ENCODE results near the gene KRT82. TPM values are rescaled to one million over a fixed set of nuclear protein-coding genes. Genes with fewer than 3 reads are reported as not detected.

Gene KRT82
- total RNA-seq, 2 donors from 2014 or later: not detected

GRCh38 chr12:52394836-52395405 is 11.2 kb downstream of the KRT82 start:
- Histone ChIP-seq H3K4me3 (ENCODE audit: low read length) (no peak overlapping the region), H3K36me3 (ENCODE audit: control insufficient read depth, insufficient read depth, low read length) (no peaks in the 10 kb centered on the region), H3K4me1 (ENCODE audit: control insufficient read depth, insufficient read depth, low read length) (no peaks in the 10 kb centered on the region), H3K9ac (ENCODE audit: extremely low read depth, low read length, poor library complexity, severe bottlenecking) (no peak overlapping the region), H3K27ac (ENCODE audit: low read depth, low read length) (no peak overlapping the region), H3K9me3 (ENCODE audit: control insufficient read depth, low read length) (no peaks in the 10 kb centered on the region), H3K27me3 (ENCODE audit: control insufficient read depth, insufficient read depth, low read length, poor library complexity, severe bottlenecking) (no peaks in the 10 kb centered on the region)
- Mint-ChIP-seq H3K4me3 (no peak overlapping the region), H3K27ac (no peak overlapping the region), H3K36me3 (ENCODE audit: low read depth) (no peaks in the 10 kb centered on the region), H3K27me3 (ENCODE audit: insufficient read depth) (peaks cover 2% of the 10 kb centered on the region), H3K9me3 (no peaks in the 10 kb centered on the region), H3K4me1 (peaks cover 4% of the 10 kb centered on the region)
- no peak for DNase-seq
- TF ChIP-seq CTCF (conservative IDR thresholded peaks at IDR 0.05): no peak
- whole genome bisulfite sequencing, 2 experiments (ENCODE audit: insufficient coverage in 1 of 2, insufficient read length in 1 of 2): 80 to 93% methylated on average over 5 to 13 of the region's 13 CpGs

- no peak overlapping the region for H3K4me3 ChIP-seq (ENCODE audit: low read length)
- H3K27ac ChIP-seq (ENCODE audit: low read depth, low read length): no peak overlapping the region
- H3K36me3 Mint-ChIP-seq (ENCODE audit: low read depth): no peaks in the 10 kb centered on the region
- 91 to 92% methylated on average over 4 to 7 of the region's 7 CpGs for WGBS, 2 experiments (ENCODE audit: insufficient coverage in 1 of 2, insufficient read length in 1 of 2)
- no peaks in the 10 kb centered on the region for H3K4me1 ChIP-seq (ENCODE audit: control insufficient read depth, insufficient read depth, low read length)
- H3K9me3 Mint-ChIP-seq: no peaks in the 10 kb centered on the region
- H3K36me3 ChIP-seq (ENCODE audit: control insufficient read depth, insufficient read depth, low read length): no peaks in the 10 kb centered on the region
- TF ChIP-seq CTCF (conservative IDR thresholded peaks at IDR 0.05): no peak
- H3K9me3 ChIP-seq (ENCODE audit: control insufficient read depth, low read length): no peaks in the 10 kb centered on the region
- no peak overlapping the region for H3K9ac ChIP-seq (ENCODE audit: extremely low read depth, low read length, poor library complexity, severe bottlenecking)
- DNase-seq: no peak
- H3K27me3 Mint-ChIP-seq (ENCODE audit: insufficient read depth): peaks cover 2% of the 10 kb centered on the region
- H3K4me3 Mint-ChIP-seq: no peak overlapping the region
- H3K4me1 Mint-ChIP-seq: no peaks in the 10 kb centered on the region
- peaks cover 15% of the 10 kb centered on the region for H3K27me3 ChIP-seq (ENCODE audit: control insufficient read depth, insufficient read depth, low read length, poor library complexity, severe bottlenecking)
- H3K27ac Mint-ChIP-seq: no peak overlapping the region
These were observed 13.6 kb downstream of the KRT82 start for GRCh38 chr12:52392465-52393007.

- no peaks in the 10 kb centered on the region for H3K36me3 ChIP-seq (ENCODE audit: control insufficient read depth, insufficient read depth, low read length)
- WGBS, 2 experiments (ENCODE audit: insufficient coverage in 1 of 2, insufficient read length in 1 of 2): 73 to 92% methylated on average over 4 of the region's 4 CpGs
- no peak overlapping the region for H3K27ac ChIP-seq (ENCODE audit: low read depth, low read length)
- no peaks in the 10 kb centered on the region for H3K4me1 Mint-ChIP-seq
- no peak for TF ChIP-seq CTCF (conservative IDR thresholded peaks at IDR 0.05)
- H3K4me3 ChIP-seq (ENCODE audit: low read length): no peak overlapping the region
- peaks cover 23% of the 10 kb centered on the region for H3K27me3 ChIP-seq (ENCODE audit: control insufficient read depth, insufficient read depth, low read length, poor library complexity, severe bottlenecking)
- no peak overlapping the region for H3K27ac Mint-ChIP-seq
- no peak overlapping the region for H3K9ac ChIP-seq (ENCODE audit: extremely low read depth, low read length, poor library complexity, severe bottlenecking)
- H3K36me3 Mint-ChIP-seq (ENCODE audit: low read depth): no peaks in the 10 kb centered on the region
- H3K9me3 Mint-ChIP-seq: no peaks in the 10 kb centered on the region
- no peak overlapping the region for H3K4me3 Mint-ChIP-seq
- no peaks in the 10 kb centered on the region for H3K9me3 ChIP-seq (ENCODE audit: control insufficient read depth, low read length)
- no peak for DNase-seq
- no peaks in the 10 kb centered on the region for H3K4me1 ChIP-seq (ENCODE audit: control insufficient read depth, insufficient read depth, low read length)
- peaks cover 2% of the 10 kb centered on the region for H3K27me3 Mint-ChIP-seq (ENCODE audit: insufficient read depth)
These were observed 14.5 kb downstream of the KRT82 start for GRCh38 chr12:52391618-52392002.

Data from endodermal cell (in vitro differentiated cells).